Endothelial cell of umbilical vein (primary cell): Measurements from ENCODE around the gene DHX30. TPM values are rescaled to one million over a fixed set of nuclear protein-coding genes. Genes with fewer than 3 reads are reported as not detected.

ENCODE experiments used
- BruUV-seq: library from RNA; stranded (reverse); fragments of 400-500 nt; replicated peaks from 2 replicates; lab custom pipeline; 2021; lab: Mats Ljungman, UMichigan
- CTCF ChIA-PET: fragments of 300-600, 350-600 bp; sonication (Branson Sonifier 250); formaldehyde crosslinking; loops from one replicate; lab custom pipeline; 2021; ENCODE audit warnings: antibody characterized with exemption, inconsistent platforms; lab: Charles Lee
- POLR2A ChIA-PET: fragments of 300-600, 350-600 bp; sonication (Branson Sonifier 250); formaldehyde crosslinking; loops from one replicate; lab custom pipeline; 2021; ENCODE audit warnings: antibody characterized with exemption, inconsistent platforms; lab: Charles Lee
- DNase-seq: peaks from one replicate; pipeline ENCODE4 v3.0.0-alpha.2; 2011; ENCODE audit warnings: low read depth, low spot score
- FAIRE-seq: peaks from 2 replicates; lab custom pipeline; 2011; peaks lifted over from hg19 to GRCh38; lab: Jason Lieb, UNC
- H2AFZ ChIP-seq: 2 replicates; pipeline ENCODE4 v1.6.0; 2012; ENCODE audit warnings: low read depth, low read length, control low read depth, inconsistent platforms
- H3K27ac ChIP-seq: 2 replicates; pipeline ENCODE4 v1.5.1; 2011; ENCODE audit warnings: low read depth, mild to moderate bottlenecking, control low read depth, low read length, moderate library complexity; ENCODE audit not compliant: insufficient read depth
- H3K27me3 ChIP-seq, 2 experiments: 2 replicates each; pipeline versions ENCODE4 v1.6.0 to v1.6.1; 2011; ENCODE audit warnings: low read length in 2 of 2, mixed read lengths in 1 of 2; ENCODE audit not compliant: control insufficient read depth in 2 of 2, insufficient read depth in 2 of 2
- H3K36me3 ChIP-seq, 2 experiments: 2 replicates in 1 of 2; 3 replicates in 1 of 2; pipeline ENCODE4 v1.5.1; 2011; ENCODE audit warnings: low read length in 2 of 2, mild to moderate bottlenecking in 1 of 2, moderate library complexity in 1 of 2; ENCODE audit not compliant: control insufficient read depth in 2 of 2, insufficient read depth in 2 of 2; ENCODE audit errors: extremely low read depth in 1 of 2
- H3K4me1 ChIP-seq: 3 replicates; pipeline ENCODE4 v1.5.1; 2011; ENCODE audit warnings: mild to moderate bottlenecking, low read length; ENCODE audit not compliant: control insufficient read depth, insufficient read depth; ENCODE audit errors: extremely low read depth
- H3K4me2 ChIP-seq: 2 replicates; pipeline ENCODE4 v1.6.1; 2011; ENCODE audit warnings: low read length, control low read depth, mixed read lengths; ENCODE audit not compliant: insufficient read depth
- H3K4me3 ChIP-seq, 3 experiments: fragments of 200-600 bp in 1 of 3; sonication (generic), shearing (Covaris generic) in 1 of 3; replicated peaks in 1 of 3; 2 replicates each; pipeline ENCODE4 v1.5.1; 2011 to 2016; ENCODE audit warnings: control low read depth in 3 of 3, low read length in 3 of 3, mild to moderate bottlenecking in 2 of 3, inconsistent platforms in 1 of 3, low read depth in 1 of 3, moderate library complexity in 1 of 3; ENCODE audit not compliant: insufficient read depth in 1 of 3
- H3K79me2 ChIP-seq: 2 replicates; pipeline ENCODE4 v1.6.0; 2012; ENCODE audit warnings: low read length, inconsistent platforms; ENCODE audit not compliant: control insufficient read depth, insufficient read depth
- H3K9ac ChIP-seq: replicated peaks from 2 replicates; pipeline ENCODE3; 2011; ENCODE audit warnings: low read length, control low read depth; ENCODE audit not compliant: insufficient read depth; ENCODE audit errors: extremely low read depth
- H3K9me1 ChIP-seq: replicated peaks from 3 replicates; pipeline ENCODE4 v1.6.0; 2011; ENCODE audit warnings: mild to moderate bottlenecking, low read length; ENCODE audit not compliant: control insufficient read depth, insufficient read depth; ENCODE audit errors: extremely low read depth
- H3K9me3 ChIP-seq: replicated peaks from 2 replicates; pipeline ENCODE4 v1.5.1; 2012; ENCODE audit warnings: low read length, inconsistent platforms; ENCODE audit not compliant: control insufficient read depth, insufficient read depth
- H4K20me1 ChIP-seq: replicated peaks from 2 replicates; pipeline ENCODE3; 2011; ENCODE audit warnings: mild to moderate bottlenecking, low read length; ENCODE audit not compliant: control insufficient read depth, insufficient read depth; ENCODE audit errors: extremely low read depth
- FOS ChIP-seq: IDR thresholded peaks from 2 replicates; pipeline ENCODE4 v1.6.1; 2011; ENCODE audit warnings: mild to moderate bottlenecking, low read length, moderate library complexity, borderline replicate concordance; ENCODE audit not compliant: insufficient read depth
- GATA2 ChIP-seq: IDR thresholded peaks from 2 replicates; pipeline ENCODE4 v1.7.0; 2011; ENCODE audit warnings: low read depth, mild to moderate bottlenecking, moderate library complexity, mixed read lengths, low read length; ENCODE audit not compliant: insufficient read length, insufficient read depth
- JUN ChIP-seq: IDR thresholded peaks from 2 replicates; pipeline ENCODE4 v1.6.1; 2011; ENCODE audit warnings: borderline replicate concordance, low read depth; ENCODE audit not compliant: insufficient read length, insufficient read depth
- dilution Hi-C: fragments of 300-500 bp; cut with MboI; formaldehyde crosslinking; loops from one replicate; pipeline ENCODE4 v1.15.0; 2019; ENCODE audit warnings: low sequenced_read_pairs; ENCODE audit not compliant: extremely low pct_ligation_motif_present
- intact Hi-C: fragments of 100-400 bp; cut with micrococcal nuclease; formaldehyde crosslinking; loops from one replicate; pipeline ENCODE4 v1.10.0; 2022
- polyA plus RNA-seq, 4 experiments: library from polyadenylated mRNA; depleted of rRNA in 3 of 4; stranded (reverse) in 3 of 4; unstranded in 1 of 4; fragments of >200 nt; gene quantifications; 2 replicates each; pipeline versions ENCODE4 v1.2.1 to v1.2.3, GENCODE V29; 2011 to 2012; ENCODE audit warnings: missing spikeins in 1 of 4
- total RNA-seq: library from RNA; stranded (reverse); gene quantifications from 2 replicates; pipeline ENCODE4 v1.2.3, GENCODE V29; 2021
- TF ChIP-seq, protein P1 (sequence below): IDR thresholded peaks from 2 replicates; pipeline ENCODE4 v1.6.1; 2011; ENCODE audit not compliant: insufficient read depth, insufficient read length

The DHX30 gene
- total and polyA plus RNA-seq, 2 donors (not counting 3 experiments of a cell fraction or from before 2014, with no cell fraction given) = 79.0 to 86.9 TPM

DNA sequence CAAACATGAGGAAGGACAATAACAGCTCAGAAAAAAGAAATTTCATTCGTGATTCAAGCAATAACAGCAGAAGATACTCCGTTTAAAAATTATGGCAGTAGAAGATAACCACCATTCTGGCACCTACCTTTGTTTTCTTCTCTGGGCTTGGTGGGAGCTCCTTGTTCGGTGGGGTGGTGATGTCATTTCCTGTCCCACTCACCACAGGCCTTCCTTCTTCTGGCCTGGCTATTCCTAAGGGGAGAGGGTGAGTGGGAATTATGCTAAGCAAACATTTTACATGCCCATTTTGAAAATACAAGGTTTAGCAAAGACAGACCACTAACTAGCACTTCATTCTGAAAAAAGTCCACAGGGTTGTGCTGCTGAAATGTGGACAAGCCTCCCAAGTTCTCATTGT lies 74.4 kb downstream of the DHX30 start:
- dilution Hi-C loops (no loop called here), intact Hi-C loops (loop anchor here (1.0 to 2.0 kb wide), 2 partner anchors 114 to 274 kb away; no protein-coding TSS in a partner anchor)
- peaks cover 20% of the 10 kb centered on the region for H3K4me1 ChIP-seq
- ChIA-PET CTCF (interaction anchor here (0.5 to 2.4 kb wide), 8 partner anchors 11 to 281 kb away, joined by 3 to 14 read pairs (median 7); no protein-coding TSS in a partner anchor), POLR2A (no interaction called here)
- TF ChIP-seq JUN = peak; percentile 50
- TF ChIP-seq, protein P1, sequence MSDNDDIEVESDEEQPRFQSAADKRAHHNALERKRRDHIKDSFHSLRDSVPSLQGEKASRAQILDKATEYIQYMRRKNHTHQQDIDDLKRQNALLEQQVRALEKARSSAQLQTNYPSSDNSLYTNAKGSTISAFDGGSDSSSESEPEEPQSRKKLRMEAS = no peak
- no peak overlapping the region for H3K4me3 ChIP-seq
- H3K36me3 ChIP-seq = peaks cover 5 to 11% of the 10 kb centered on the region in 2 experiments
- no peaks in the 10 kb centered on the region for H3K9me3 ChIP-seq
- H4K20me1 ChIP-seq = no peaks in the 10 kb centered on the region
- H3K4me2 ChIP-seq = peak overlapping the region; percentile 31
- H3K27me3 ChIP-seq = no peaks in the 10 kb centered on the region
- no peak overlapping the region for H2AFZ ChIP-seq
- no peaks in the 10 kb centered on the region for H3K9me1 ChIP-seq
- no peak overlapping the region for H3K9ac ChIP-seq
- peaks cover 5% of the 10 kb centered on the region for H3K79me2 ChIP-seq
- peak; percentile 46 for DNase-seq
- no TSS peak for BruUV-seq
- FAIRE-seq = peak; percentile 18
- H3K27ac ChIP-seq = peak overlapping the region; percentile 72

DNA sequence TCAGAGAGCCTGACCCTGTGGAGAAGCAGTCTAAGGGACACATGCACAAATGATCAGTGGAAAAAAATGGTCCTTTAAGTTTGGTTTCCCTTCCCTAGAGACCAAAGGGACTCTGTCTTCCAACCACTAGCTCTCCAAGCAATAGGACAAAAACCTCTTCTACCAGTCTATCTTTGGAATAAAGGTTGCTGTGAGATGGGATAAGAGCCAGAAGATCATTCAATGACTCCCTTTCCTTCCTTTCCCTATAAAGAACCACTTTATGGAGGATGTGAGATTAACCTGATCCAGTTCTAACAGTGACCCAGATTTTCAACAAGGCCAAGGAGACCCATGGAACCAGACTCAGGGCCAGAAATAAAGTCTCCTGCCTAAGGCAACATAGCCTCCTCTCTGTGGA lies 74.8 kb downstream of the DHX30 start:
- peak; percentile 18 for TF ChIP-seq JUN
- TF ChIP-seq FOS = no peak
- peak; percentile 64 for TF ChIP-seq GATA2
- ChIA-PET POLR2A (no interaction called here), CTCF (interaction anchor here (0.5 to 2.4 kb wide), 9 partner anchors 11 to 281 kb away, joined by 3 to 14 read pairs (median 7); no protein-coding TSS in a partner anchor)
- Histone ChIP-seq H3K79me2 (peaks cover 5% of the 10 kb centered on the region), H3K4me2 (peak overlapping the region; percentile 31), H3K9me3 (no peaks in the 10 kb centered on the region), H4K20me1 (no peaks in the 10 kb centered on the region), H3K9ac (no peak overlapping the region), H3K4me1 (peaks cover 20% of the 10 kb centered on the region), H3K9me1 (no peaks in the 10 kb centered on the region), H3K4me3 (no peak overlapping the region), H2AFZ (no peak overlapping the region), H3K27me3 (no peaks in the 10 kb centered on the region), H3K36me3 (peaks cover 5 to 11% of the 10 kb centered on the region in 2 experiments), H3K27ac (peak overlapping the region; percentile 72)
- DNase-seq (peak; percentile 79), FAIRE-seq (peak; percentile 73)
- intact Hi-C loops (loop anchor here (1.0 to 2.0 kb wide), 2 partner anchors 113 to 274 kb away; no protein-coding TSS in a partner anchor), dilution Hi-C loops (no loop called here)
- no TSS peak for BruUV-seq
